Right cardiac atrium (tissue), 5 donors: ENCODE data around the gene VANGL1. TPM values are rescaled to one million over a fixed set of nuclear protein-coding genes. Genes with fewer than 3 reads are reported as not detected.

Experiments
- ATAC-seq, 2 donors: fragments of 200-7000 bp; cut with Tn5 transposase; one replicate each; pipeline versions ENCODE4 v1.8.0 to v1.9.1; 2020; ENCODE audit warnings: moderate library complexity in 2 of 2, mild to moderate bottlenecking in 1 of 2
- DNase-seq, 3 donors: peaks; one replicate each; pipeline ENCODE4 v3.0.0-alpha.2; 2020
- H3K27ac ChIP-seq: one replicate; pipeline ENCODE4 v1.5.1; 2013; ENCODE audit warnings: mild to moderate bottlenecking, low read length, control low read depth, moderate library complexity
- H3K27me3 ChIP-seq: one replicate; pipeline ENCODE4 v1.6.1; 2013; ENCODE audit not compliant: control insufficient read depth, insufficient read depth
- H3K4me1 ChIP-seq: one replicate; pipeline ENCODE4 v1.6.1; 2013; ENCODE audit warnings: low read length; ENCODE audit not compliant: control insufficient read depth, insufficient read depth
- H3K4me3 ChIP-seq: one replicate; pipeline ENCODE4 v1.5.1; 2013; ENCODE audit warnings: low read length, control low read depth
- H3K9me3 ChIP-seq: one replicate; pipeline ENCODE4 v1.6.1; 2013; ENCODE audit warnings: low read length; ENCODE audit not compliant: control insufficient read depth
- WGBS: extraction: QIAGEN DNeasy Blood & Tissue Kit; methylation state at CpG from one replicate; pipeline ENCODE4 v1.1.7; 2013; 5-methylcytosine and 5-hydroxymethylcytosine counted together
- intact Hi-C, 4 donors: fragments of 100-400 bp; cut with DNase I; formaldehyde crosslinking; loops; one replicate each; pipeline versions ENCODE4 v1.11.0 to v1.14.0; 2022 to 2023
- polyA plus RNA-seq: library from polyadenylated mRNA; stranded (reverse); fragments of 200-250 nt; gene quantifications from one replicate; pipeline ENCODE4 v1.2.3, GENCODE V29; 2013
- total RNA-seq, 4 donors: library from RNA; stranded (reverse); fragmentation: NEBNext Ultra II Directional; extraction: Animal tissue kit (Norgen Biotek cat#: 25700); gene quantifications; one replicate each; pipeline ENCODE4 v1.2.1, GENCODE V29; 2021
- donor health status: healthy with polysubstance abuse.
- donor health status: DM: no; HTN: yes; CAD: no.
- donor health status: DM: no; HTN: no; CAD: no.
- donor health status: DM: no; HTN: yes; CAD: no; lungs with severe emphysema.
- donor health status: DM: yes; HTN: yes; CAD: no.

Gene VANGL1
- total and polyA plus RNA-seq, 5 donors: 2.2 to 7.5 (median 6.3) TPM

DNA sequence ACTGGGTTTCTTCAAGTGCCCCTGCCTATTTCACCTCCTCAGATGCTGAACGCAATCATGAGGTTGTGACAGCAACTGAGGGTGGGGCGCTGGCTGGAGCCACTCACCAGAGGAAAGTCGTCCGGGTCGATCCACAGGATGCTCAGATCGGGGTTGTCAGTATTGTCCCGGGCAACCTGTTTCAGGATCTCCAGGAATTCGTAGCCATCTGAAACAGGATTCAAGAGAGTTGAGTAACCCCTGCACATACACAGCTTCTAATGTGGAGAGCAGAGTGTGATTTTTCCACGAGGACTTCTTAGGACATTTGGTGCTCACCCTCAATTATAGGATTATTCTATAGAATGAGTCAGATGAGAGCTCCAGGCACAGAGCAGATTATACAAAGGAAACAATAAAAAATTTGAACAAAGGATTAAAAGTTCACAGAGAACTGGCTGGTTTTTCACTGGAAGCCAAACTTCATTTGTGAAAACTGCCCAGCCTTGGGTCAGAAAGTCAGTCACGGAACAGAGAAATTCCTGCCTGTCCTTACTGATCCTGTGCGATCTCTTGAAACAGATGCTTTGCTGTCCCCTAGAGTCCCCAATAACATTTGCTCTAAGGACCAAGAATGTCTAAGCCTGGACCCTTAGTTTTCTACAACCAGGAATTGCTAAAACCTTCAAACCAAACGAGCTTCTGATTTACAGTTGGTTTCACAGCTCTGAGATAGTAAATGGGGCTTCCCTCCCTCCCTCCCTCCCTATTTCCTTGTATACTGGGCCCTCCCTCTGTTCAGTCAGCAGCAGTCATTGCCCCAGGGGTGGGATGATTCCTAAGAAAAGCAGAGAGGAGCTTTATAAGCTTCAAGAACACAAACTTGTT is 63.5 kb downstream of the VANGL1 start:
- no peak overlapping the region for H3K4me3 ChIP-seq
- H3K9me3 ChIP-seq: no peaks in the 10 kb centered on the region
- H3K4me1 ChIP-seq: peaks cover 12% of the 10 kb centered on the region
- no peak for ATAC-seq
- no peak for DNase-seq
- H3K27ac ChIP-seq: no peak overlapping the region
- intact Hi-C loops: loop anchor here in 3 of 4 donors (5.0 to 10.0 kb wide), 3 partner anchors 61 to 98 kb away; partner anchors contain the start of gene VANGL1 (in 1 of the 3)
- 74% methylated on average over 12 of the region's 12 CpGs for WGBS
- H3K27me3 ChIP-seq: no peaks in the 10 kb centered on the region

DNA sequence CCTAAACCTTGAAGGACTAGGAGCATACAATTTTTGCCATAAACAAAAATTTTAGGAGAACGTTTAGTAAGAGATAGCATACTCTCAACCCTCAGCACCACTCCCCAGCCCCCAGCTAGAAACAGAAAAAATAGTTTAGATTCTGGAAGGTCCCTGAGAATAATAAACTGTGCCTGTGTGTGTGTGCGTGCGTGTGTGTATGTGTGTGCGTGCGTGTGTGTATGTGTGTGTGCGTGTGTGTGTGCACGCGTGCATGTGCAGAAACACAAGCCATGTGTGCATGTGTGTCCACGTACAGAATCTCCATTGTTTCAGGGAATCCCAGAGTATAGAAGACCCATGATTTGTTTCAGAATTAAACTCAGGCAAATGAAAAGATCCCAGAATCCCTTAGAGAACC is 64.2 kb downstream of the VANGL1 start:
- H3K4me3 ChIP-seq: no peak overlapping the region
- H3K27ac ChIP-seq: peak overlapping the region; percentile 31
- WGBS: 80% methylated on average over 9 of the region's 9 CpGs
- peaks cover 12% of the 10 kb centered on the region for H3K4me1 ChIP-seq
- DNase-seq: no peak
- no peaks in the 10 kb centered on the region for H3K9me3 ChIP-seq
- H3K27me3 ChIP-seq: no peaks in the 10 kb centered on the region
- intact Hi-C loops: loop anchor here (2.0 to 10.0 kb wide), 4 partner anchors 61 to 99 kb away; partner anchors contain the start of gene VANGL1 (in 1 of the 4)
- ATAC-seq: no peak

DNA sequence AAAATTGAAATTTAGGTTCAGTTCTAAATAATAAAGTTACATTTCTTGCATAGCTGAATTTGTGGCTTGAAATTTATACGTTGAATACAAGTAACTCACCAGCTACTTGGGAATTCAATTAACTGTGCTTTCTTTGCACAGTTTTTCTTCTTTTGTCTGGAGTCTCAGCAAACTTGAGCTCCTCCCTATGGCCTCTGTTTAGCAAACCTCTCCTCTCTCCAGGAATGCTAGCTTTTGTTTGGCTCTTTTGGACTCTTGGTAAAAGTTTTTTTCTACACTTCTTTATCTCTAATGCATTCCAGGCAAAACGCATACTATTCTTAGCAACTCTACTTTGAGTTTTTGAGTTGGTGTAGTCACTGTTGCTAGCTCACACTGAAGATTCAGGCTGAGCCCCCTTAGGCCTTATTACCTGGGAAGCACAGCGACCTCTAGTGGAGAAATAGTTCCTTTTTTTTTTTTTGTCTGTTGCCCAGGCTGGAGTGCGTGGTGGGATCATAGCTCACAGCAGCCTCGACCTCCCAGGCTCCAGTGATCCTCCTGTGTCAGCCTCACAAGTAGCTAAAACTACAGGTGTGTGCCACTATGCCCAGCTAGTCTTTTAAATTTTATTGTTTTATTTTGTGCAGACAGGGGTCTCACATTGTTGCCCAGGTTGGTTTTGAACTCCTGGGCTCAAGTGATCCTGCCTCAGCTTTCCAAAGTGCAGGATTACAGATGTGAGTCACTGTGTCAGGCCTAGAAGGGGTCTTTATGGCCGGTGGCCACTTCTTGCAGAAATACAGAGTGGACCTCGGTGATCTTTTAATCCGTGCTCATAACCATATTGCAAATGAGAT is 65.0 kb downstream of the VANGL1 start:
- Histone ChIP-seq H3K9me3 (no peaks in the 10 kb centered on the region), H3K4me3 (no peak overlapping the region), H3K27ac (no peak overlapping the region), H3K27me3 (no peaks in the 10 kb centered on the region), H3K4me1 (peaks cover 12% of the 10 kb centered on the region)
- ATAC-seq: peak; percentile 25 to 27
- DNase-seq: no peak
- intact Hi-C loops: loop anchor here (2.0 to 10.0 kb wide), 4 partner anchors 62 to 100 kb away; partner anchors contain the start of gene VANGL1 (in 1 of the 4)
- 38% methylated on average over 8 of the region's 8 CpGs for WGBS

DNA sequence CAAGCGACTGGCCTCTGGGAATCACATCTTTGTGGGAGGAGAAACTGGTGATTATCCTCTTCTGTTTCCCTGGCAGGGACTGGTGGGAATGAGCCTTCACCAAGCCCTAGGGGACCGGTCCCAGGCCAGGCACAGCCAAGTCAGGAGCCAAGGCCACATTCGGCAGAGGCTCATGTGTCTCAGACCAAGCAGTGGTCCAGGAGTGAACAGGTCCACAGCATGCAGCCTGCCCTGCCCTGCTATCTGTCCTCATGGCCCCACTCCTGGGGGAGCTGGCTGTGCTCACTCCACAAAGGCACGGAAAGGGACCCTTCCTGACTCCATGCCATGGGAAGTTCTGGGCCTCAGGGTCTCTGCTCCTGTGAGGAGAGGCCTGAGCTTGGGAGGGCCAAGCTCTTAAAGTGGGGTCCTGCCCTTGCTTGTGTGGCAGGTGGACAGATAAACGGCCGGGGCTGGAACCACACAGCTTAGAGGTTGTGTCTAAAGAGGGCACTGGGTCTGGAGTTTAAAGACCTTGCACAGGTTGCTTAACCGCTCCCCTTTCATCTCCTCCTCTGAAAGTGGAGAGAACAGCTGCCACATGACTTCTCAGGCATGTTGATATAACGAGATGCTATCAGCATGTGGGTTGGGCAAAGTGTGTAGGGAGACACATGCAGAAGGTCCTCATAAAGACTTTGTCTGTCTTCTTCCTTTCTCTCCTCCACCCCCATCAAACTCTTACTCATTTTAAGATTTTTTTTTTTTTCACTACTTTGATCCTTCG is 69.3 kb downstream of the VANGL1 start:
- Histone ChIP-seq H3K4me1 (peaks cover 6% of the 10 kb centered on the region), H3K27ac (no peak overlapping the region), H3K4me3 (no peak overlapping the region), H3K27me3 (no peaks in the 10 kb centered on the region), H3K9me3 (no peaks in the 10 kb centered on the region)
- ATAC-seq (peak; percentile 15 to 16), DNase-seq (no peak)
- intact Hi-C loops: loop anchor here in 2 of 4 donors (10.0 kb wide), 1 partner anchor 54 kb away; the partner anchor contains the start of gene CASQ2 (in 2 of the 2)
- WGBS: 51% methylated on average over 9 of the region's 9 CpGs

DNA sequence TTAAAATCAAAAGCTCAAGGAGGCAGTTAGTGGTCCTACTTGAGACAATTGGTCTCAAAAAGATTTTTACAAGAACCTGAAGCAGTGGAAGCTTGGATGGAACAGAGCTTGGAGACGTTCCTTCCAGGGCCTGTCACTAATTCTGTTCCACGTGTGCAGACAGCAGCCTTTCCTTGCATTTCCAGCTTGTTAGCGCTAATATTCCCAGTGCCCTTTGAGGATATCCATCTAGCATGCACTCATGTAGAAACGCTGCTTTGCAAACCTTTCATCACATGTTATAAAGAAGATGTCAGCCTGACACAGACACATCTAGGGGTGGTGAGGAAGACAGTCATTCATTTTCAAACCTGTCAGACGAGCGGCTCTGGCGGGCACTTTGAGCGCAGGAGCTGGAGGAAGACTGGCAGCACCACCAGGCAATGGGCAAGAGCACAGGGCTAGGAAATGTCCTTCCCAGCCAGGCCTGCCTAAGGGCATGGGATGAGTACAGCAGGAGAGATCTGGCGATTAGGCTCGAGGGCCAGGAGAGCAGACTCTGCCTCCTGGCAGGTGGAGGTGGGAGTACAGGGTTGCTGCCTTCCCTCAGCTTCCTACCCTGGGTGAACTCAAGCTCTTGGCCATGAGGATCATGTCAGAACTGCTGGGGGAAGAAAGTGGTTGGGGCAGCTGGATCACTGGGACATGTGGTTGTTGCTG is 71.3 kb downstream of the VANGL1 start:
- 67% methylated on average over 10 of the region's 10 CpGs for WGBS
- ATAC-seq (peak in 1 of 2 donors; percentile 23), DNase-seq (no peak)
- no peak overlapping the region for H3K4me3 ChIP-seq
- no peaks in the 10 kb centered on the region for H3K9me3 ChIP-seq
- H3K27me3 ChIP-seq: no peaks in the 10 kb centered on the region
- H3K27ac ChIP-seq: no peak overlapping the region
- intact Hi-C loops: loop anchor here in 2 of 4 donors (10.0 kb wide), 1 partner anchor 52 kb away; the partner anchor contains the start of gene CASQ2 (in 2 of the 2)
- no peaks in the 10 kb centered on the region for H3K4me1 ChIP-seq

DNA sequence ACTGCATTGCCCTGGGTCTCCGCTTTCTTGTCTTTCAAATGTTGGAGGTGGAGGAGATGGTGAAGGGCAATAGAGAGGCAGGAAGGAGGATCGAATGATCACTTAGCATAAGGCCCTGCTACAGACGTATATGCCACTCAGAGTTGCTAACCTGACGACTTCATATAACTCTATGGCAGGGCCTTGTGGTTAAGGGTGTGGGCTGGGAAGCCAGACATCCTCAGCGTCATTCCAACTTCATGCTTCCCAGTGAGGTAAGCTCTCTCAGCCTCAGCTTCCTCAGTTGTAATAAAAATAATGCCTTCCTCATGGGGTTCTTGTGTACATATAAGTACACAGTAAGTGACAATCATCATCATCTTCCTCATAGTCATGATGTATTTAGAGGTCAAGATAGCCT is 72.1 kb downstream of the VANGL1 start:
- intact Hi-C loops: loop anchor here in 2 of 4 donors (10.0 kb wide), 1 partner anchor 51 kb away; the partner anchor contains the start of gene CASQ2 (in 2 of the 2)
- no peak overlapping the region for H3K4me3 ChIP-seq

DNA sequence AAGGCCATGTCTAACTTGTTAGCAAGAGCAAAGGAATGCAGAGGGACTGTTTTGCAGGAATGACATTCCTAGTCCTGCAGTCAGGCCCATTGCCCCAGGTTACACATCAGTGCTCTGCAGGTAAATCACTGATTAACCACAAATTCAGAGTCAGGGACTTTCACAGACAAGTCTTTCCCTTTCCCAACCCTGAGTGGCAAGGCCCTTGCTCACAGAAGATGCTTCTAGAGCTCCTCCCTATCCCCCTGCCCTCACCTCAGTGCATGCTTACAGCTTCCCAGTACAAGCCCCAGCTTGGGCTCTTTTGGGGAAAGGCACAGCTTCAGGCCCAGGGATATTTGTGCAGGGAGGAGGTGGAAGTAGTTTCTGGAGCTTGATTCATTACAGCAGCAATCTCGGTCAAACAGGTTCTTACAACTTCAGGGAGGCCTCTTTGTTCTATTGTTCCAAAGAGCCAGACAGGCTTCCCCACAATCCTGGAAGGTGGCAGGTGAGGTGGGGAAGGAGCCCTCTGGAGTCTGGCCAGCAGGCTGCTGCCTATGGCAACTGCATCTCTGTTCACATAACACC is 72.9 kb downstream of the VANGL1 start:
- no peaks in the 10 kb centered on the region for H3K4me1 ChIP-seq
- intact Hi-C loops: loop anchor here (5.0 to 10.0 kb wide), 3 partner anchors 48 to 53 kb away; partner anchors contain the start of gene CASQ2 (in 3 of the 4)
- H3K27me3 ChIP-seq: no peaks in the 10 kb centered on the region
- H3K27ac ChIP-seq: no peak overlapping the region
- 61% methylated on average over 1 of the region's 1 CpG for WGBS
- H3K9me3 ChIP-seq: no peaks in the 10 kb centered on the region
- ATAC-seq (no peak), DNase-seq (no peak)
- H3K4me3 ChIP-seq: no peak overlapping the region

More for the DNA sequence above, 72.1 kb downstream of the VANGL1 start:
- no peak for ATAC-seq
- Histone ChIP-seq H3K27ac (no peak overlapping the region), H3K27me3 (no peaks in the 10 kb centered on the region), H3K4me1 (no peaks in the 10 kb centered on the region), H3K9me3 (no peaks in the 10 kb centered on the region)
- DNase-seq: no peak
- WGBS: 83% methylated on average over 5 of the region's 5 CpGs

DNA sequence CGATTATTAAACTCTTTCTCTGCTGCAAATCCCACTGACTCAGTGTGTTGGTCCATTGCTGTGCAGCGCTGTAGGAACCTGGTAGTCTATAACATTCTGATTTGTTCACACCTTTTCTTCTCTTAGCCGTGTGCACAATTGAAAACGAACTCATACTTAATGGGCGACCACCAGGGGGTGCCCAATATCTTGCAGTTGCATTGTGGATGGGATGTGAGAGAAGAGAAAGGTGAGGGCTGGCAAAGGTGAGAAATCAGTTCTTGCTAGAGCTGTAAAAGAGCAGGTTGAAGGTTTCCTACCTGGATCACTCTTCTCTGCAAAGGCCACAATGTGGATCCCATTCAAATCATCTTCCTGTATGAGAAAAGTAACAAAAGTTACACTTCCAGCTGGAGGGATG is 75.8 kb downstream of the VANGL1 start:
- no peaks in the 10 kb centered on the region for H3K4me1 ChIP-seq
- intact Hi-C loops: loop anchor here (5.0 to 10.0 kb wide), 3 partner anchors 45 to 50 kb away; partner anchors contain the start of gene CASQ2 (in 3 of the 4)
- ATAC-seq (no peak), DNase-seq (peak in 2 of 3 donors; percentile 50 to 84)
- 50% methylated on average over 5 of the region's 5 CpGs for WGBS
- no peaks in the 10 kb centered on the region for H3K9me3 ChIP-seq
- H3K4me3 ChIP-seq: no peak overlapping the region
- no peak overlapping the region for H3K27ac ChIP-seq
- H3K27me3 ChIP-seq: no peaks in the 10 kb centered on the region

DNA sequence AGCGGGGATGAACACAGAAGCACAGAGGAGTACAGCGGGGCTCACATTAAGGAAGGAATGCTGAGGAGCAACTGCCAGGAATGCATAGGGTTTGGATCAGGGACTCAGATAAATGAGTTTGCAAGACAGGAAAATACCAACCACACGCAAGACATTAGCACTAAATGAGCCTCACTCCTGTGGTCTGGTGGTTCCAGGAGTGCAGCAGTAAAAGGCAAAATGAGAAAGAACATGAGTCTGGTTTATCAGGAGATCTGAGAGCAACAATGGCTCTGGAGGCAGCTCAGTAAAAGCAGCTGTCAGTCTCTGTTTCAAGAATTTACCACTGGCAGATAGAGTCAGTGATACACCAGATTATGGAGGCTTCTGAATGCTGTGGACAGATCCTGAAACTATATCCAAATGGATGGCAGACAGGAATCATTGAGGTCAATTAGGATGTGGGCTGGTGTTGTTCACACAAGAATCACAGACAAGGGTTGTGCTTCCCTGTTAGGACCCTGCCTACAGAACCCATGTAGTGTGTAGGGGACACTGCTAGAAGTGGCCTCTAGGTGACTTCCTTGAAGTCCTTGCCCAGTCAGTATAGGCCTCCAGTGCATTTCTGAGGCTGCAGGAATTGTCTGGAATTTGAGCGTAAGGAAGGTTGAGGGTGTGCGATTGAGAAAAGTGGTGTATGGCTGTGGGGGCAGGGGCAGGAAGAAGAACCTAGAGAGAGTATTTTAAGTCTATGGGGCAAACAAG is 76.4 kb downstream of the VANGL1 start:
- Histone ChIP-seq H3K4me1 (no peaks in the 10 kb centered on the region), H3K9me3 (no peaks in the 10 kb centered on the region), H3K27me3 (no peaks in the 10 kb centered on the region), H3K27ac (no peak overlapping the region), H3K4me3 (no peak overlapping the region)
- intact Hi-C loops: loop anchor here (5.0 to 10.0 kb wide), 3 partner anchors 44 to 49 kb away; partner anchors contain the start of gene CASQ2 (in 3 of the 4)
- WGBS: 74% methylated on average over 5 of the region's 5 CpGs
- DNase-seq: no peak
- no peak for ATAC-seq
